Esophagus muscularis mucosa (tissue), 4 donors: ENCODE measurements around the gene MADCAM1. TPM values are rescaled to one million over a fixed set of nuclear protein-coding genes. Genes with fewer than 3 reads are reported as not detected.

ENCODE experiments used
- DNase-seq: peaks from one replicate; pipeline ENCODE4 v3.0.0-alpha.2; 2017; ENCODE audit errors: extremely low spot score
- H3K27ac ChIP-seq, 4 donors: fragments of 200-600 bp; sonication (generic); replicated peaks in 1 of 4; 1 replicate in 3 of 4; 2 replicates in 1 of 4; pipeline ENCODE4 v1.5.1; 2016 to 2019; ENCODE audit warnings: mild to moderate bottlenecking in 1 of 4
- H3K27me3 ChIP-seq, 4 donors: fragments of 200-600 bp; sonication (generic); one replicate each; pipeline versions ENCODE4 v1.5.1 to v1.6.0; 2016 to 2019
- H3K36me3 ChIP-seq, 4 donors: fragments of 200-600 bp; sonication (generic); one replicate each; pipeline ENCODE4 v1.5.1; 2016 to 2019
- H3K4me1 ChIP-seq, 4 donors: fragments of 200-600 bp; sonication (generic); one replicate each; pipeline ENCODE4 v1.5.1; 2016 to 2019
- H3K4me3 ChIP-seq, 4 donors: fragments of 200-600 bp; sonication (generic); 1 replicate in 2 of 4; 2 replicates in 2 of 4; pipeline ENCODE4 v1.5.1; 2016 to 2019; ENCODE audit warnings: mild to moderate bottlenecking in 4 of 4, moderate library complexity in 1 of 4
- H3K9me3 ChIP-seq, 4 donors: fragments of 200-600 bp; sonication (generic); 1 replicate in 3 of 4; 2 replicates in 1 of 4; pipeline ENCODE4 v1.5.1; 2016 to 2019
- EP300 ChIP-seq: sonication (generic); formaldehyde crosslinking; IDR thresholded peaks from one replicate; pipeline ENCODE4 v1.6.1; 2017; ENCODE audit warnings: antibody characterized with exemption
- POLR2A ChIP-seq: fragments of 450-650 bp; IDR thresholded peaks from one replicate; pipeline ENCODE4 v1.6.1; 2017; ENCODE audit warnings: antibody characterized with exemption, moderate library complexity, mild to moderate bottlenecking, low read depth
- POLR2AphosphoS5 ChIP-seq, 2 donors: sonication (generic); formaldehyde crosslinking; IDR thresholded peaks; one replicate each; pipeline ENCODE4 v1.6.1; 2017; ENCODE audit warnings: antibody characterized with exemption in 2 of 2
- WGBS: methylation state at CpG from one replicate; pipeline ENCODE4 v1.1.5; 2018; 5-methylcytosine and 5-hydroxymethylcytosine counted together
- intact Hi-C: fragments of 100-400 bp; cut with DNase I; formaldehyde crosslinking; loops from one replicate; pipeline ENCODE4 v1.15.1; 2023
- total RNA-seq, 4 donors: library from RNA; depleted of rRNA; stranded (reverse); fragments of >200 nt; gene quantifications; one replicate each; pipeline versions ENCODE4 v1.1.0 to v1.2.1, GENCODE V29; 2016
- TF ChIP-seq, protein P1 (sequence below), 3 experiments: fragments of 200-600 bp in 2 of 3; fragments of 450-650 bp in 1 of 3; sonication (generic) in 2 of 3; IDR thresholded peaks; one replicate each; pipeline ENCODE4 v1.5.1; 2017 to 2019; ENCODE audit warnings: antibody characterized with exemption in 3 of 3, mild to moderate bottlenecking in 2 of 3, moderate library complexity in 1 of 3

The MADCAM1 gene
- total RNA-seq, 4 donors from 2014 or later = 0.17 to 0.42 TPM; not detected in 2

GRCh38 chr19:513368-514165 is 17.3 kb downstream of the MADCAM1 start:
- TF ChIP-seq, protein P1, sequence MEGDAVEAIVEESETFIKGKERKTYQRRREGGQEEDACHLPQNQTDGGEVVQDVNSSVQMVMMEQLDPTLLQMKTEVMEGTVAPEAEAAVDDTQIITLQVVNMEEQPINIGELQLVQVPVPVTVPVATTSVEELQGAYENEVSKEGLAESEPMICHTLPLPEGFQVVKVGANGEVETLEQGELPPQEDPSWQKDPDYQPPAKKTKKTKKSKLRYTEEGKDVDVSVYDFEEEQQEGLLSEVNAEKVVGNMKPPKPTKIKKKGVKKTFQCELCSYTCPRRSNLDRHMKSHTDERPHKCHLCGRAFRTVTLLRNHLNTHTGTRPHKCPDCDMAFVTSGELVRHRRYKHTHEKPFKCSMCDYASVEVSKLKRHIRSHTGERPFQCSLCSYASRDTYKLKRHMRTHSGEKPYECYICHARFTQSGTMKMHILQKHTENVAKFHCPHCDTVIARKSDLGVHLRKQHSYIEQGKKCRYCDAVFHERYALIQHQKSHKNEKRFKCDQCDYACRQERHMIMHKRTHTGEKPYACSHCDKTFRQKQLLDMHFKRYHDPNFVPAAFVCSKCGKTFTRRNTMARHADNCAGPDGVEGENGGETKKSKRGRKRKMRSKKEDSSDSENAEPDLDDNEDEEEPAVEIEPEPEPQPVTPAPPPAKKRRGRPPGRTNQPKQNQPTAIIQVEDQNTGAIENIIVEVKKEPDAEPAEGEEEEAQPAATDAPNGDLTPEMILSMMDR (IDR thresholded peaks at IDR 0.05) = no peak
- TF ChIP-seq POLR2A = no peak
- TF ChIP-seq POLR2AphosphoS5 (IDR thresholded peaks at IDR 0.05) = no peak
- no peak for TF ChIP-seq EP300
- no peak for DNase-seq
- intact Hi-C loops = no loop called here
- Histone ChIP-seq H3K36me3 (peaks cover 0 to 13% (median 10%) of the 10 kb centered on the region in 4 donors), H3K4me3 (no peak overlapping the region), H3K27ac (no peak overlapping the region), H3K9me3 (no peaks in the 10 kb centered on the region), H3K27me3 (no peaks in the 10 kb centered on the region), H3K4me1 (peaks cover 19 to 32% (median 23%) of the 10 kb centered on the region in 4 donors)
- 83% methylated on average over 10 of the region's 10 CpGs for WGBS

GRCh38 chr19:514166-514663 is 17.9 kb downstream of the MADCAM1 start:
- WGBS = 91% methylated on average over 9 of the region's 9 CpGs

DNA sequence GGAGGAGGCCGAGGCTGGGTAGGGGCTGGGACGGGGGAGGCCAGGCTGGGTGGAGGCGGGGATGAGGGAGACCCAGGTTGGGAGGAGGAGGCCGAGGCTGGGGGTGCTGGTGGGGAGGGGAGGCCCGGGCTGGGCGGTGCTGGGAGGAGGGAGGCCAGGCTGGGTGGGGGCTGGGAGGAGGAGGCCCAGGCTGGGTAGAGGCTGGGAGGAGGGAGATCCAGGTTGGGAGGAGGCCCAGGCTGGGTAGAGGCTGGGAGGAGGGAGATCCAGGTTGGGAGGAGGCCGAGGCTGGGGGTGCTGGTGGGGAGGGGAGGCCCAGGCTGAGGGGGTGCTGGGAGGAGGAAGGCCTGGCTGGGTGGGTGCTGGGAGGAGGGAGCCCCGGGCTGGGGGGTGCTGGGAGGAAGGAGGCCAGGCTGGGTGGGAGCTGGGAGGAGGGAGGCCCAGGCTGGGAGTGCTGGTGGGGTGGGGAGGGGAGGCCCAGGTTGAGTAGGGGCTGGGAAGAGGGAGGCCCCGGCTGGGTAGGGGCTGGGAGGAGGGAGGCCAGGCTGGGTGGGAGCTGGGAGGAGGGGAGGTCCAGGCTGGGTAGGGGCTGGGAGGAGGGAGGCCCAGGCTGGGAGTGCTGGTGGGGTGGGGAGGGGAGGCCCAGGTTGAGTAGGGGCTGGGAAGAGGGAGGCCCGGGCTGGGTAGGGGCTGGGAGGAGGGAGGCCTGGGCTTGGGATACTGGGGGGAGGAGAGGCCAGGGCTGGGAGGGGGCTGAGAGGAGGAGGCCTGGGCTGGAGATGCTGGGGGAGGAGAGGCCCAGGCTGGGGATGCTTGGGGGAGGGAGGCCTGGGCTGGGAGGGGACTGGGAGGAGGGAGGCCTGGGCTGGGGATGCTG is 21.7 kb downstream of the MADCAM1 start:
- no peaks in the 10 kb centered on the region for H3K27me3 ChIP-seq
- DNase-seq = no peak
- peaks cover 0 to 18% (median 13%) of the 10 kb centered on the region in 4 donors for H3K36me3 ChIP-seq
- H3K27ac ChIP-seq = no peak overlapping the region
- peaks cover 0 to 10% (median under 1%) of the 10 kb centered on the region in 4 donors for H3K4me1 ChIP-seq
- H3K9me3 ChIP-seq = no peaks in the 10 kb centered on the region
- no peak for TF ChIP-seq POLR2A
- TF ChIP-seq, protein P1 (IDR thresholded peaks at IDR 0.05) = no peak
- TF ChIP-seq POLR2AphosphoS5 (IDR thresholded peaks at IDR 0.05) = no peak
- TF ChIP-seq EP300 = no peak
- WGBS = 60% methylated on average over 10 of the region's 10 CpGs
- intact Hi-C loops = no loop called here
- no peak overlapping the region for H3K4me3 ChIP-seq

More at GRCh38 chr19:514166-514663, 17.9 kb downstream of the MADCAM1 start:
- H3K9me3 ChIP-seq = no peaks in the 10 kb centered on the region
- no peaks in the 10 kb centered on the region for H3K27me3 ChIP-seq
- peaks cover 16 to 32% (median 18%) of the 10 kb centered on the region in 4 donors for H3K4me1 ChIP-seq
- H3K36me3 ChIP-seq = peaks cover 0 to 11% (median 8%) of the 10 kb centered on the region in 4 donors
- H3K27ac ChIP-seq = no peak overlapping the region
- no peak for DNase-seq
- TF ChIP-seq, protein P1 (IDR thresholded peaks at IDR 0.05) = no peak
- TF ChIP-seq POLR2A = no peak
- no peak for TF ChIP-seq EP300
- no peak for TF ChIP-seq POLR2AphosphoS5 (IDR thresholded peaks at IDR 0.05)
- H3K4me3 ChIP-seq = no peak overlapping the region
- intact Hi-C loops = no loop called here

DNA sequence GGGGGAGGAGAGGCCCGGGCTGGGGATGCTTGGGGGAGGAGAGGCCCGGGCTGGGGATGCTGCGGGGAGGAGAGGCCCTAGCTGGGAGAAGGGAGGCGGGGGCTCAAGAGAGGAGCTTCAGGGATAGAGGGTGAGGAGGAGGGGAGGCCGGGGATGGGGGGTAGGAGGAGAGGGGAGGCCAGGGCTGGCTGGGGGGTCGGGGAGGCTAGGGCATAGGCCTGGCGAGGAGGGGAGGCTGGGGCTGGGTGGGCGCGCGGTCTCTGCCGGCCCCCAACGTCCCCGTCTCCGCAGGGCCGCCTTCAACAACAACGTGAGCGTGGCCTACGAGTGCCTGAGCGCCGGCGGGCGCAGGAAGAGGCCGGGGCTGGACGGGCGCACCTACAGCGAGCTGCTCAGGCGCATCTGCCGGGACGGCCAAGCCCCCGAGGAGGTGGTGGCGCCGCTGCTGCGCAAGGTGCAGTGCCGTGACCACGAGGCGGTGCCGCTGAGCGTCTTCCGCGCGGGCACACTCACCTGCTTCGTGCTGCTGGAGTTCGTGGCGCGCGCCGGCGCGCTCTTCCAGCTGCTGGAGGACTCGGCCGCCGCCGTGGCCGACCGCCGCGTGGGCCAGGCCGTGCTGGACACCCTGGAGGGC is 22.4 kb downstream of the MADCAM1 start:
- H3K4me1 ChIP-seq = peaks cover 0 to 8% (median 0%) of the 10 kb centered on the region in 4 donors
- 42% methylated on average over 21 of the region's 58 CpGs for WGBS
- no peaks in the 10 kb centered on the region for H3K9me3 ChIP-seq
- no peak for TF ChIP-seq EP300
- TF ChIP-seq POLR2A = no peak
- no peak for TF ChIP-seq POLR2AphosphoS5 (IDR thresholded peaks at IDR 0.05)
- TF ChIP-seq, protein P1 (IDR thresholded peaks at IDR 0.05) = no peak
- no peak overlapping the region for H3K27ac ChIP-seq
- intact Hi-C loops = no loop called here
- DNase-seq = no peak
- no peaks in the 10 kb centered on the region for H3K27me3 ChIP-seq
- H3K36me3 ChIP-seq = peaks cover 0 to 18% (median 12%) of the 10 kb centered on the region in 4 donors
- H3K4me3 ChIP-seq = no peak overlapping the region
